ENCODE measurements around the gene TEX2.

Gene TEX2

DNA sequence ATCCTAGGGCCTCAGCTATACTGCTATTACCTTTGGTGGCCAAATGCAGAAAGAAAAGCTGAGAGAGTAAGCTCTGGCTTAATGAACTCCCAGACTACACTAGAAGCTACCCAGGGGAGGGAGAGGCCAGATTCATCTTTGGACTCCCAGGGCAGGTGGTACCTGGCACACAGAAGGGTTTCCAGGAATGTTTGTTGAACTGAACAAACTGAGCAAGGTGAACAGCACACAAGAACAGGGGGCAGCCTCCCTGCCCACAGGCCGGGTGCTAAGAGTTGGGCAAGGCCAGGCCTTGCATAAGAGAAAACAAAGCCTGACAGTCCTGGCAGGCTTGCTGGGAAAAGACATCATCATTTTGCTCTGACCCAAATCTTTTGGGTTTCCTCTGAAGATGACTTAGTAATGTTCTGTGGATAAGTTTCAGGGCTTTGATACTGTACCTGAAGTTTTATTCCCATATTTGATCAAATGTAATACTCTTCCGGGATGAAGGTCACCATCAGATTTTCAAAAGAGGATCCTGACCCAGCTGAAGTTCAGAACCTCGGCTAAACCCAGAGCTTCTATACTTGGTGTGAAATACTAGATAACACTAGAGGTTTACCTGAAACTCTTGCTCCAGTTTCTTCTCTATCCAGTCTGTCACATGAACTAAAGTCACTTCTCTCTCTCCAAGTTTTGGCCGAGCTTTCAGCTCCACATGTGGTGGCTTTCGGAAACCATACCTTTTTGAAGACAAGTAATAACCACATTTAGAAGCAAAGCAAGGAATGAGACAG, 112.6 kb downstream of the TEX2 start:
- TF ChIP-seq, protein P1, sequence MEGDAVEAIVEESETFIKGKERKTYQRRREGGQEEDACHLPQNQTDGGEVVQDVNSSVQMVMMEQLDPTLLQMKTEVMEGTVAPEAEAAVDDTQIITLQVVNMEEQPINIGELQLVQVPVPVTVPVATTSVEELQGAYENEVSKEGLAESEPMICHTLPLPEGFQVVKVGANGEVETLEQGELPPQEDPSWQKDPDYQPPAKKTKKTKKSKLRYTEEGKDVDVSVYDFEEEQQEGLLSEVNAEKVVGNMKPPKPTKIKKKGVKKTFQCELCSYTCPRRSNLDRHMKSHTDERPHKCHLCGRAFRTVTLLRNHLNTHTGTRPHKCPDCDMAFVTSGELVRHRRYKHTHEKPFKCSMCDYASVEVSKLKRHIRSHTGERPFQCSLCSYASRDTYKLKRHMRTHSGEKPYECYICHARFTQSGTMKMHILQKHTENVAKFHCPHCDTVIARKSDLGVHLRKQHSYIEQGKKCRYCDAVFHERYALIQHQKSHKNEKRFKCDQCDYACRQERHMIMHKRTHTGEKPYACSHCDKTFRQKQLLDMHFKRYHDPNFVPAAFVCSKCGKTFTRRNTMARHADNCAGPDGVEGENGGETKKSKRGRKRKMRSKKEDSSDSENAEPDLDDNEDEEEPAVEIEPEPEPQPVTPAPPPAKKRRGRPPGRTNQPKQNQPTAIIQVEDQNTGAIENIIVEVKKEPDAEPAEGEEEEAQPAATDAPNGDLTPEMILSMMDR (IDR thresholded peaks at IDR 0.05; ENCODE audit: low read length, missing control alignments), result no peak
- peak; percentile 57 for DNase-seq (ENCODE audit: low read depth)
- H3K4me3 ChIP-seq (replicated peaks; ENCODE audit: low read depth, low read length), result no peak overlapping the region

DNA sequence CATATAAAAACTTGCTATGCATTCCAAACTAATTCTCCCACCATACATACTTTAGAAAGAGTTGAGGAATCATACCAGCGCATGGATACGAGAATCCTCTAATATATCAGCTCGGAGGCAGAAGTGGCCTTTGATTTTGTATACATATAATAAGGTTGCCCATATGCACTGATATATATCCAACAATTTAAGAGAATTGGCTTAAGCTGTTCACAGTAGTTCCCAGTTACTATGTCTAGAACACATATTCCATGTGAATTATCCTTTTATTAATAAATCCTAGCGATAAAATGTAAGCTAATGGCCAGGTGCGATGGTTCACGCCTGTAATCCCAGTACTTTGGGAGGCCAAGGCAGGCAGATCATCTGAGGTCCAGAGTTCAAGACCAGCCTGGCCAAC, 113.9 kb downstream of the TEX2 start:
- no peak overlapping the region for H3K4me3 ChIP-seq (replicated peaks; ENCODE audit: low read depth, low read length)
- DNase-seq (ENCODE audit: low read depth), result no peak
- TF ChIP-seq, protein P1 (IDR thresholded peaks at IDR 0.05; ENCODE audit: low read length, missing control alignments), result no peak

DNA sequence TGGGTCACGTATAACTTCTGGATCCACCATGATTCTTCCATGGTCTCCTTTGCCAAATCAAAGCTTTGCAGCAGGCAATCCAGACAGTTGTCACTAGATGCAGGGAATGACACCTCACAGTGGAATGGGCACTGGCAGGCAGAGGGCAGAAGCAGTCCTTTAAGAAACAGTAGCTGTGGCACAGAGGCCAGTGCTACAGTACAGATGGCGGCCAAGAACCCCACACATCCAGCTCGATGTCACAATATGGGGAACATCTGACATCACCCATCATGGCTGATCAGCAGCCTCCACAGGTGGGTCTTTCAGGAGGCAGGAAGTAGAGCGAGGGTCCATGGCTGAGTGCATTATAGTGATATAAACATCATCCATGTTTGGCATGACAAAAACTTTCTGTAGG, 114.4 kb downstream of the TEX2 start:
- DNase-seq (ENCODE audit: low read depth), result no peak
- no peak overlapping the region for H3K4me3 ChIP-seq (replicated peaks; ENCODE audit: low read depth, low read length)
- TF ChIP-seq, protein P1 (IDR thresholded peaks at IDR 0.05; ENCODE audit: low read length, missing control alignments), result no peak

DNA sequence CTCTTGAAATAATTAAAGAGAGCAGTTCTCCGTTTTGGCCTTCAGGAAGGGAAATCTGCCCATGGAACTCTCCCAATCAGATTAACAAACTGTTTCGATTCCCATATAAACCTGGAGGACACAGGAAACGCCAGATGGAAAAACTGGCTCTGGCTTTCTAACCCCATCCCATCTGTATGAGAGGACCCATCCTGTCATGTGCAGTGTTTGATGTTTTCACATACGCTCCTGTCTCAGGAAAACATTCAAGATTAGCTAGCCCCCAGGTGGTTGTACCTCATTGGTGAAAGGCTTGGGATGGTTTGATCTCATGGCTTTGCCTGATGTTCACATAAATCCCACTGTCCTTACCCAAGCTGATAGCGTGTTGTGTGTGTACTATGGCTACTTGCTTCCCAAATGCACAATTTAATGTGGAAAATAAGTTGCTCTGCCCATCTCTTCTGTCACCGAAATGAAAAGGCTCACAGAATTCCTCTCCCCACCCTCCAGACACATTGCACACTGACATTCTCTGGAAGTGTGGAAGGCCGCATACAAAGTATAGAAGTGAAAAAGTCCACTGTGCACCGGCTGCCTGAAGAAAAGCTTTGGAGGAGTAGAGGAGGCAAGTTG, 114.9 kb downstream of the TEX2 start:
- peak; percentile 58 for DNase-seq (ENCODE audit: low read depth)
- H3K4me3 ChIP-seq (replicated peaks; ENCODE audit: low read depth, low read length), result no peak overlapping the region
- TF ChIP-seq, protein P1 (IDR thresholded peaks at IDR 0.05; ENCODE audit: low read length, missing control alignments), result no peak

DNA sequence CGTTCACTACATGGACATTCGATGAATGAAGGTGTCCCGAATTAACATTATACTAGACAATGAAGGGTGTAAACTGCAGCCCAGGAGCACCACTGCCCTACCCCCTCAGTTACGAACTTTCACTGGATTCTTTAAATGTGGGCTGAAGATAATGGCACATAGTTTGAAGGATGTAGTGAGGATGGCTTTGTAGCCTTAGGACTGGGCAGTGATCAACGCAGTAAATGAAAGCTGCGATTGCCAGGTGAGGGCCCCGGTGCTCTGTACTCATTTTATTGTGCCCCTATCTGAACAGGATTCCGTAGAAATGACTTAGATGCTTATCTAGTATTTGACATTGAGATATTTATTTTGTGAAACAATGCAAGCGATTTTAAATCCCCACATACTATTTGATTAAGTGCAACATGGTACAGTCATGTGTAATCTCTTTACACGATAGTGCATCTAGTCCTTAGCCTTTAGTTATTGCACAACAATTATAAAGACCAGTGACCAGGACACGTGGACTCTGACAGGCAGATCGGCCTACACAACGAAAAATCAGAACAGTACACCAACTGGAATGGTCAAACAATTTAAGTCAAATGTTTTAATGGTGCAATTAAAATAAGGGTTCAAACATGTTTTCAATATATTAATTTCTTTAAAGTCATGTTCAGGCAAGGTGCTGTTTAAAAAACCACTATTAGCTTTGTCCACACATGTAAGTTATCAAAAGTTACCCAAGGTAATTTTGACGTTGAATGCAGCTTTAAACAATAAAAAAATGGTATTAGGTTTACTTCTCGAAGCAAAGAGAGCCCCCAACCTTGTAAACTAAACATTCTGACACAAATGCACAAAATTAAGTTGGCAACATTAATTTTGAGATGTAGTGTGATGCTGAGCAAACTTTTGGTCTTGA, 115.7 kb downstream of the TEX2 start:
- DNase-seq (ENCODE audit: low read depth), result peak; percentile 42
- H3K4me3 ChIP-seq (replicated peaks; ENCODE audit: low read depth, low read length), result peak overlapping the region; percentile 72
- TF ChIP-seq, protein P1 (IDR thresholded peaks at IDR 0.05; ENCODE audit: low read length, missing control alignments), result no peak

DNA sequence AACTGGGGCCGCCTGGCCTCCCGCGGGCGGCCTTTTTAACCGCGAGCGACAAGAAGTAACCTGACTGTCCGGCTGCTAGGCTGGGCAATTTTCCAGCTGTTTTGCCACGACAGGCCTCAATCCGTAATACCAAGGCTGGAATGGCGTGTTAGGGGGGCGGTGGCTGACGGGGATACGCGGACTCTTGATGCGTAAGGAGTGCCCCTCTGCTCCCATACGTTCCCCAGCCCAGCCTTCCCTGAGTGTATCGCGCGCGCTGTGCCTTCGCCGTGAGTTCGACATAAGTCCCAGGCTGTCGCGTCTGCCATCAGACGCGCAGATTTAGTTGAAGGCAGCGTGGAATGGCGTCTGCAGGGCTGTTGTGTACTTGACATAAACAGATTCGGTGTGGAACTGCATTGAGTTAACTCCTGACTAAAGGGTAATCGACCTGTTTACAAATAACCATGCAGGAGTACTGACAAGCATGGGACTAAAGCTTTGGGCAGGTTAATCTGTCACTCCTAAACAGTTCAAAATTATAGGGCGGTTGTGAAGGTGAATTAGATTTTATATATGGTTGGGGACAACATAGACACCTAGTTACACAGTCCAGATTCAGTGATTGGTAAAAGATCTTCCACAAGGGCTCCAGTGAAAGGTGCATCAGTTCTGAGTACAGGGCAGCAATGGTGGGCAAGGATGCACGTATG, 116.5 kb downstream of the TEX2 start:
- TF ChIP-seq, protein P1 (IDR thresholded peaks at IDR 0.05; ENCODE audit: low read length, missing control alignments), result no peak
- DNase-seq (ENCODE audit: low read depth), result peak; percentile 77
- H3K4me3 ChIP-seq (replicated peaks; ENCODE audit: low read depth, low read length), result peak overlapping the region; percentile 72
